ENCODE data around the gene SULT1E1.

Gene SULT1E1

GRCh38 chr4:69860052-69860451 lies at the start of gene SULT1E1:
TSS of gene SULT1E1 (minus strand) at chr4:69860145. CDS start at chr4:69857644, 2,501 bp downstream.
- H3K36me3 Mint-ChIP-seq, result no peaks in the 10 kb centered on the region
- H3K27ac Mint-ChIP-seq, result no peak within 1 kb of the TSS
- H3K4me1 Mint-ChIP-seq, result no peaks in the 10 kb centered on the region
- H3K27me3 Mint-ChIP-seq, result no peaks in the 10 kb centered on the region
- H3K9me3 Mint-ChIP-seq, result no peaks in the 10 kb centered on the region
- H3K4me3 Mint-ChIP-seq, result no peak within 1 kb of the TSS
- DNase-seq (no peak), ATAC-seq (replicated peaks) (no peak)

GRCh38 chr4:69909195-69909594 lies 49.2 kb upstream of the SULT1E1 start:
- no peaks in the 10 kb centered on the region for H3K27me3 Mint-ChIP-seq

GRCh38 chr4:69907151-69907550 lies 47.2 kb upstream of the SULT1E1 start:
- ATAC-seq (replicated peaks), result no peak
- H3K4me3 Mint-ChIP-seq, result no peak overlapping the region
- peaks cover 0 to 9% of the 10 kb centered on the region in 2 donors for H3K4me1 Mint-ChIP-seq
- H3K27ac Mint-ChIP-seq, result no peak overlapping the region
- H3K36me3 Mint-ChIP-seq, result no peaks in the 10 kb centered on the region
- DNase-seq, result no peak
- H3K9me3 Mint-ChIP-seq, result peaks cover 0 to 2% of the 10 kb centered on the region in 2 donors
- no peaks in the 10 kb centered on the region for H3K27me3 Mint-ChIP-seq

More at GRCh38 chr4:69909195-69909594, 49.2 kb upstream of the SULT1E1 start:
- Mint-ChIP-seq H3K9me3 (peaks cover 0 to 2% of the 10 kb centered on the region in 2 donors), H3K36me3 (no peaks in the 10 kb centered on the region), H3K4me1 (peaks cover 0 to 9% of the 10 kb centered on the region in 2 donors), H3K4me3 (no peak overlapping the region), H3K27ac (no peak overlapping the region)
- DNase-seq, result no peak
- no peak for ATAC-seq (replicated peaks)

GRCh38 chr4:69896530-69897116 lies 36.7 kb upstream of the SULT1E1 start:
- Mint-ChIP-seq H3K36me3 (no peaks in the 10 kb centered on the region), H3K27me3 (peaks cover 0 to 4% of the 10 kb centered on the region in 2 donors), H3K4me3 (no peak overlapping the region), H3K27ac (no peak overlapping the region), H3K4me1 (no peaks in the 10 kb centered on the region), H3K9me3 (no peaks in the 10 kb centered on the region)
- no peak for ATAC-seq (replicated peaks)
- DNase-seq, result no peak

GRCh38 chr4:69894721-69895120 lies 34.8 kb upstream of the SULT1E1 start:
- Mint-ChIP-seq H3K36me3 (no peaks in the 10 kb centered on the region), H3K9me3 (no peaks in the 10 kb centered on the region), H3K27me3 (peaks cover 0 to 4% of the 10 kb centered on the region in 2 donors), H3K4me1 (no peaks in the 10 kb centered on the region), H3K27ac (no peak overlapping the region), H3K4me3 (no peak overlapping the region)
- DNase-seq (no peak), ATAC-seq (replicated peaks) (no peak)

- Mint-ChIP-seq H3K4me3 (no peak overlapping the region), H3K4me1 (no peaks in the 10 kb centered on the region), H3K36me3 (no peaks in the 10 kb centered on the region), H3K27ac (no peak overlapping the region), H3K27me3 (peaks cover 0 to 4% of the 10 kb centered on the region in 2 donors), H3K9me3 (no peaks in the 10 kb centered on the region)
- DNase-seq (no peak), ATAC-seq (replicated peaks) (no peak)
Observed at GRCh38 chr4:69894186-69894585, 34.2 kb upstream of the SULT1E1 start.

GRCh38 chr4:69888336-69888735 lies 28.4 kb upstream of the SULT1E1 start:
- no peak for DNase-seq

GRCh38 chr4:69882150-69882549 lies 22.2 kb upstream of the SULT1E1 start:
- H3K4me1 Mint-ChIP-seq, result no peaks in the 10 kb centered on the region
- peaks cover 0 to 6% of the 10 kb centered on the region in 2 donors for H3K27me3 Mint-ChIP-seq
- no peak for DNase-seq
- ATAC-seq (replicated peaks), result no peak
- no peaks in the 10 kb centered on the region for H3K36me3 Mint-ChIP-seq
- H3K9me3 Mint-ChIP-seq, result peaks cover 0 to 3% of the 10 kb centered on the region in 2 donors
- no peak overlapping the region for H3K4me3 Mint-ChIP-seq
- H3K27ac Mint-ChIP-seq, result no peak overlapping the region

More at GRCh38 chr4:69888336-69888735, 28.4 kb upstream of the SULT1E1 start:
- Mint-ChIP-seq H3K27ac (no peak overlapping the region), H3K4me1 (no peaks in the 10 kb centered on the region), H3K9me3 (peaks cover 0 to 2% of the 10 kb centered on the region in 2 donors), H3K4me3 (no peak overlapping the region), H3K27me3 (peaks cover 0 to 4% of the 10 kb centered on the region in 2 donors), H3K36me3 (no peaks in the 10 kb centered on the region)
- peak in 1 of 2 donors; percentile 25 for ATAC-seq (replicated peaks)

- H3K4me1 Mint-ChIP-seq, result no peaks in the 10 kb centered on the region
- ATAC-seq (replicated peaks), result peak; percentile 67 to 85
- DNase-seq, result no peak
- H3K4me3 Mint-ChIP-seq, result no peak overlapping the region
- H3K9me3 Mint-ChIP-seq, result peaks cover 0 to 3% of the 10 kb centered on the region in 2 donors
- no peak overlapping the region for H3K27ac Mint-ChIP-seq
- H3K36me3 Mint-ChIP-seq, result no peaks in the 10 kb centered on the region
- peaks cover 0 to 6% of the 10 kb centered on the region in 2 donors for H3K27me3 Mint-ChIP-seq
Observed at GRCh38 chr4:69881173-69881773, 21.3 kb upstream of the SULT1E1 start.

- no peak overlapping the region for H3K4me3 Mint-ChIP-seq
- peaks cover 0 to under 1% of the 10 kb centered on the region in 2 donors for H3K9me3 Mint-ChIP-seq
- H3K27ac Mint-ChIP-seq, result no peak overlapping the region
- ATAC-seq (replicated peaks) (no peak), DNase-seq (no peak)
- H3K4me1 Mint-ChIP-seq, result no peaks in the 10 kb centered on the region
- H3K36me3 Mint-ChIP-seq, result no peaks in the 10 kb centered on the region
- peaks cover 0 to 6% of the 10 kb centered on the region in 2 donors for H3K27me3 Mint-ChIP-seq
Observed at GRCh38 chr4:69878250-69878649, 18.3 kb upstream of the SULT1E1 start.

- Mint-ChIP-seq H3K27ac (no peak overlapping the region), H3K4me3 (no peak overlapping the region), H3K4me1 (no peaks in the 10 kb centered on the region), H3K9me3 (no peaks in the 10 kb centered on the region), H3K27me3 (no peaks in the 10 kb centered on the region), H3K36me3 (no peaks in the 10 kb centered on the region)
- no peak for DNase-seq
- no peak for ATAC-seq (replicated peaks)
Observed at GRCh38 chr4:69877453-69877852, 17.5 kb upstream of the SULT1E1 start.

- Mint-ChIP-seq H3K27me3 (no peaks in the 10 kb centered on the region), H3K36me3 (no peaks in the 10 kb centered on the region), H3K9me3 (no peaks in the 10 kb centered on the region), H3K4me1 (no peaks in the 10 kb centered on the region), H3K4me3 (no peak overlapping the region), H3K27ac (no peak overlapping the region)
- ATAC-seq (replicated peaks), result no peak
- DNase-seq, result no peak
Observed at GRCh38 chr4:69876071-69876470, 16.1 kb upstream of the SULT1E1 start.

- Mint-ChIP-seq H3K4me1 (no peaks in the 10 kb centered on the region), H3K27ac (no peak overlapping the region), H3K27me3 (no peaks in the 10 kb centered on the region), H3K36me3 (no peaks in the 10 kb centered on the region), H3K9me3 (no peaks in the 10 kb centered on the region), H3K4me3 (no peak overlapping the region)
- no peak for DNase-seq
- ATAC-seq (replicated peaks), result no peak
Observed at GRCh38 chr4:69875576-69875975, 15.6 kb upstream of the SULT1E1 start.

- Mint-ChIP-seq H3K4me1 (no peaks in the 10 kb centered on the region), H3K27me3 (no peaks in the 10 kb centered on the region), H3K9me3 (no peaks in the 10 kb centered on the region), H3K36me3 (no peaks in the 10 kb centered on the region), H3K27ac (no peak overlapping the region), H3K4me3 (no peak overlapping the region)
- DNase-seq (no peak), ATAC-seq (replicated peaks) (no peak)
Observed at GRCh38 chr4:69874507-69874906, 14.6 kb upstream of the SULT1E1 start.

GRCh38 chr4:69861756-69862155 lies 1.8 kb upstream of the SULT1E1 start:
- H3K4me3 Mint-ChIP-seq, result no peak overlapping the region
- no peaks in the 10 kb centered on the region for H3K4me1 Mint-ChIP-seq
- H3K27ac Mint-ChIP-seq, result no peak overlapping the region
- H3K27me3 Mint-ChIP-seq, result no peaks in the 10 kb centered on the region
- ATAC-seq (replicated peaks) (no peak), DNase-seq (no peak)
- H3K9me3 Mint-ChIP-seq, result no peaks in the 10 kb centered on the region
- no peaks in the 10 kb centered on the region for H3K36me3 Mint-ChIP-seq
